GM18502 (cell line): ENCODE results near the gene GEMIN8.
A peak's percentile ranks its signal among the peaks of the same experiment; 100 is the strongest.

Experiments
- ATAC-seq: cut with Tn5 transposase; IDR thresholded peaks from one replicate; pipeline ENCODE4 v1.9.1; 2021; ENCODE audit warnings: mild to moderate bottlenecking; ENCODE audit not compliant: unreplicated experiment, poor library complexity

GEMIN8 gene, protein sequence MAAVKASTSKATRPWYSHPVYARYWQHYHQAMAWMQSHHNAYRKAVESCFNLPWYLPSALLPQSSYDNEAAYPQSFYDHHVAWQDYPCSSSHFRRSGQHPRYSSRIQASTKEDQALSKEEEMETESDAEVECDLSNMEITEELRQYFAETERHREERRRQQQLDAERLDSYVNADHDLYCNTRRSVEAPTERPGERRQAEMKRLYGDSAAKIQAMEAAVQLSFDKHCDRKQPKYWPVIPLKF

DNA sequence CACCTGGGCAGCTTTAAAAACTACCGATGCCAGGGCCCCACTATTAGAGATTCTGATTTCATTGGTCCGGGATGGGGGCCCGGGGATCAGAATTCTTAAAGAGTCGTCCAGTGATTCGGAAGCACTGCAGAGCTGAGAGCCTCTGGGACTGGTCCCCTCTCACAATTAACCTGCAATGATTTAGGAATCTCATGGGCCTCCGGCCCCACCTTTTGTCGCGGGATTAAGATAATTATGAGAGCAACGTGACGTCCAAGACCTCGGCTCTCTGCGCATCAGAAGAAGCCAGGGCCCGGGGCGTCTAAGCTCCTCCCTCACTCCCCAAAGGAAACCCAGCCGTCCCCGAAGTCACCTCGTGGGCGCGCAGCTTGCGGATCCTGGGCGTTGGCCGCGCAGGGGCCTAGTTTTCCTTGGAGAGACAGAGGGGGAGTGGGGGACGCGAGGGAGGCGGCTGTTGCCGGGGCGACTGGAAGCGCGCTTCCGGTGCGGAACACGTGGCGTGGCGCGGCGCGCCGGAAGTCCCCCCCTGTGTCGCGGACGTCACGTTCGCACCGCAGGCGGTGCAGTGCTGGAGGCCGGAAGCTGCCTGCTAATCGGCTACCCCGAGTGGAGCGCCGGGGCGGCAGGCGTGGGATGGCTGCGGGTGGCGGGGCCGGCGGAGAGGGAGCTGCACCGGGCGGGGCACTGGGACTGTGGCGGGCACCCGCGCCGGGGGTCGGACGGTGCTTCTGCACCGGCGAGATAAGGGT, at the start of gene GEMIN8:
TSS of gene GEMIN8 (minus strand) at position 468 of the 749 bp plus-strand sequence. CDS start 8,414 bp downstream, outside the sequence.
- peak; percentile 89 for ATAC-seq

DNA sequence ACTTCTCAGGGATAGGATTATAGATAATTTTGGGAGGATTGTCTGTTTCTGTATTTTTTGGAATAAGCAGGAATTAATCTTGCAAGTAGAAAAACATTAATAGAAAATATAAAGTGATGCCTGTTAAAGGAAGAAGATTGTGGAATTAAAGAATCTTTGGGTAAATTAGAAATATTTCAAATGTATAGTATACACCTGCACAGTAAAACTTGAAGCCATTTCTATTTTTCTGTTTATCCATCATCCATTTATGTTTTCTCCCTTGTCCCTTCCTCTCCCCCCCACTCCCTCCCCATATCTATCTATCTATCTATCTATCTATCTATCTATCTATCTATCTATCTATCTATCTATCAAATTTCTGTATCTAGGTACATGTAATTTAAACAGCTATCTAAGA, 46.9 kb upstream of the GEMIN8 start:
- ATAC-seq = no peak

DNA sequence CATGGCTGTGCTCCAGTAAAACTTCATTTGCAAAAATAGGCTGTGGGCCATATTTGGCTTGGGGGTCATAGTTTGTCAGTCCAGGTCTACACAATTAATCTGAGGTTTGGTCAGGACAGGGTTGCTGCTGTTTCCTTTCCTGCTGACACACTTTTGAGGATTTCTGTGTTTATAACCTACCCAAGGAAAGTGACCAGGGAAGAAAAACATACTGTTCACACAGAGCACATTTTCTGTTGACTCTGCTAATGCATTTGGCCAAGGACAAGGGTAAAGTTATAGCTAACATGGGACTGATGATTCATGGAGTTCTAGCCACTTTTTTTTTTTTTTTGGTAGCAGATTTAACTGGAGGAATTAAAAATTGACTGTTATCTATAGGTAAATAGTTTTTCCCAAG, 43.9 kb upstream of the GEMIN8 start:
- ATAC-seq = no peak

DNA sequence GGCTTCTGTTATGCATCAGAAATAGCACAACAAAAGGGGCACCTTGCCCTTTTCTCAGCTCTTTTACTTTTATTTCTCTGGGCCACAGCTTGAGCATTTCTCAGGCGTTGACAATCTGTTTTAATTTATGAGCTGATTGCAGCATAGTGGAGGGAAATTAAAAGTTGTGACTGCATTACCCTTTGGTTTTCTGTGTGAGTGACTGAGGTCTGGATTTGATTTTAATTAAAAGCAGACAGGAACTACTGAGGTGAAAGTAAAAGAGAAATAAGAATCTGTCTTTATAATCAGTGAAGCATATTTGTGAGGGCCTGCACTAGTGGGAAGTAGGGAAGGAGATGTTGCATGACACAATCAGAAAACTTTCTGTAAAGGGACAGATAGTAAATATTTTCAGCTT, 43.4 kb upstream of the GEMIN8 start:
- ATAC-seq = no peak

DNA sequence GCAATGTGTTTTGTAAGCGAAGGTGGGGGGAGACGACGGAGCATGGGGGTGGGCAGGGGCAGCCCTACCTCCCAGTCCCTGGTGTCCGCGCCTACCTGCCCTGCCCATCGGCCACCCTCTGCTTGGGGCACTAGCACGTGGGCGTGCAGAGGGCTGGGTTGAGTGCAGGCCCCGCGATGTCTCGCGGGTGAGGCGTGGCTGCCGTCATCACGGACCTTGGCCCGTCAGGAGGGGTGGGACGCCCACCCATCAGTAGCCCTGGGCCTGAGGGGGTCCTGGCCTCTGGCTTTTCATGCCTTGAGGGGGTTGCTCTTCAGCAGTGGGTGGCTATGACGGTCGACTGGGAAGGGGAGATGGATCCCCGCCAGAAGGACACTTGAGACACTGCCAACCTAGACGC, 36.1 kb upstream of the GEMIN8 start:
- ATAC-seq = no peak

DNA sequence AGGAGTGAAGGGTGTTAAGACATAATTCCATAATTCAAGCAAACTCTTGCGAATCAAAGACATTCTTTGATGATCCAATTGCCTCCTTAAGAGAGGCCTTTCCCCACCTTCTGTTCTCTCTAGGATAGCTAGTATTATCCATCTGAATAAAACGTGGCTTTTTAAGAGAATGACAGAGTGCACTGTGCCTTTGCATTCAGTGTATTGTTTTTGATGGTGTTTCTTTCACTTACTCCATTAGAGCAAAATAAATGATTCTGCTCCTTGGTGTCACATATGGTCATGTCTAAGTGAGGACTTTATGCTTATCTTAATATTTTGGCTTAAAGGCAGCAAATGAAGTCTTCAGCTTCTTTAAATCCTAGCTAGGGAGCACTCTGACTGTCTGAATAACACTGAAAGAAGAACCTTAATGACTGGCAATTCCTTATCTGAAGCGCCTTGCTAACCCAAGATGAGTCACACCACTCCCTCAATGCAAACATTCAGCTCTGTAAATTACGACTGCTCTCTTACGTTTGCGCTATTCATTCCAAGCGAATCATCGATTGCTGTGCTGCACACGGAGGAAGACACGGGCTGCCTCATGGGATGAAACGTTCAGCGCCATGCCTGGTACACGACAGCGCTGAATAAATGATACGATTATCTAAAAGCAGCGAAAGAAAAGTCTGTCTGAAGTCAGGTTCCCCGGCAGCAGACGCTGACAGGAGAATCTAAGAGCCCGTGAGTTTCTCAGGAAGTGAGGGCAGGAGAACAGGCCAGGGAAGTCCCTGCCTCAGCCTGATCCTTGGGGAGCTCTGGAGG, 35.1 kb upstream of the GEMIN8 start:
- no peak for ATAC-seq

DNA sequence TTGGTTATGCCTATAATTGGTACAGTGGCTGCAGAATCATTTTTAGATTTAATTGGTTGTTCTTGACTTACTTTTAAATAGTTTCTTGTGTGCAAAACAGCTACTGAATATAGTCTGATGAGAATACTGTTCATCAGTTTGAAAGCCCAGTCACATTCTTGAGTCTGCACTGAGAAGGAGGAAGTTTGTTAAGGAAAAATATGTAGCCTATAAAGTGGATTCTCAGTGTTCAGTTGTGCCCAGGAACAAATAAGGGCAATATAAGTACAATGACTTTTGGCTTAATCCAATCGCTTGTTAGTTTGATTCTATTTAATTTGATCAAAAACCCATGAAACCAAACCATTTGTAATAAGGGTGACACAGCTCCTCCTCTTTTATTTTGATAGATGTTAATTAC, 32.8 kb upstream of the GEMIN8 start:
- no peak for ATAC-seq

DNA sequence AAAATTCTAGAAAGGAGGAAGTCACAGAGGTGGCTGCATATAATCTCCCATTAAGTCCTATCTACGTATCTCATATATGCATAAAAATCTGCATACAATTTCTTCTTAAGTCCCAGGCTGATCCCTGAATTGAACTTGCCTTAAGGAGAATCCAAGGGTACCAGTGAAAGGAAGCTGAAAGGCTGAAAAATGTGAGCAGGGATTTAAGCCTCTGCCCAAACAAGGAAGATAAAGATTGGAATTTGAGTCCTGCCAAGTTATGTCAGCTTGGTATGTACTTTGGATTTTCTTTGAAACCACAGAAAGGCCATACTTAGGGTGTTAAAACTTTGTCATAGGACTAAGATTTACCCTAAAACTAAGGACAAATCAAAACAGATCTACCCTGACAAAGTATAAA, 26.5 kb upstream of the GEMIN8 start:
- no peak for ATAC-seq

DNA sequence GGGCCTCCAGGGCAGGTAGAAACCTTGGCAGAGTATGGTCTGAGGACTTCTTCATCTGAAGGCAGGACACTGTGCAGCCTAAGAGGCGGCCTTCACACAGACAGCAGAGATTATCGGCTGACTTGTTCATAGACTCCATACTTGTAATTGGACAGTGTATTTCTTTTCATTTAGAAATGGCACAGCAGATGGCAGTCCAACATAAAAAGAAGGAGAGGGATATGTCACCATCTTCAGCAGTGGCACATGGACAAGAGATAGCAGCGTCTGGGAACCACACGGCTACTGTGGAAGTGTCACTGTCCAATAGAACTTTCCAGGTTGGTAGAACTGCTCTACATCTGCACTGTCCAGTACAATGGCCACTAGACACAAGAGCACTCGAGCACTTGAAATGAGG, 21.7 kb upstream of the GEMIN8 start:
- ATAC-seq = no peak

DNA sequence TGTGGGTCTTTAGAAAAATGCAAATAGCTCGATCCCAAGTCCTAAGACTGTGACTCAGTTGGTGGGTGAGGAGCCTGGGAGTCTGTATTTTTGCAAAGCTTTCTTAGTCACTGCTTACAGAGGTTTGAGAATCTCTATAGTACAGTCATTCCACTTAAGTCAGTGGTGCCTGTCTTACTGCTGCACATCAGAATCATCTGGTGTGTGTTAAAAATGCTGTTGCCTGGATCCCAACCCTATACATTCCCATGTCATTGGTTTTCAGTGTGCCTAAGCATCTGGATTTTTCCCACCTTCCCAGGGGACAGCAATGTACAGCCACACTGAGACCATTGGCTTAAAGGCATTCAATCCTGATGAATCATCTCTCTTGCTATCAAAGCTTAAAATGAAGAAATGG, 21.0 kb upstream of the GEMIN8 start:
- no peak for ATAC-seq

DNA sequence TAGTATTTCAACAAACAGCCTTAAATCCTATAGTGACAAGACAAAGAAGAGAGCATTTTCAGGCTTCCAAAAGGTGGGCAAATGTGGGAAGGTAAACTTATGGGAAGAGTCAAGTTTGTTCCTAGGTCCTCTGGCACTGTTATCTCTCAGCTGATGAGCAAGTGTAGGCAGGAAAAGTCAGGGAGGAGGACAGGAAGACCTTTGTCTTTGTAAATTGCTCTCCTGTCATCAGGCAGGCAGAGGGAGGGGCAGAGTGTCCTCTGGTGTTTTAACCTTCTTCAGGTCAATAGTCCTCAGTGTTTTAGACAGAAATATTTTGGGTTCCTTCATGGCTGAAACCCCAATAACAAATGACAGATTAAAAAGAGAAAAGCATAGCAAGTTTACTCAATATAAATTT, 13.5 kb upstream of the GEMIN8 start:
- no peak for ATAC-seq

DNA sequence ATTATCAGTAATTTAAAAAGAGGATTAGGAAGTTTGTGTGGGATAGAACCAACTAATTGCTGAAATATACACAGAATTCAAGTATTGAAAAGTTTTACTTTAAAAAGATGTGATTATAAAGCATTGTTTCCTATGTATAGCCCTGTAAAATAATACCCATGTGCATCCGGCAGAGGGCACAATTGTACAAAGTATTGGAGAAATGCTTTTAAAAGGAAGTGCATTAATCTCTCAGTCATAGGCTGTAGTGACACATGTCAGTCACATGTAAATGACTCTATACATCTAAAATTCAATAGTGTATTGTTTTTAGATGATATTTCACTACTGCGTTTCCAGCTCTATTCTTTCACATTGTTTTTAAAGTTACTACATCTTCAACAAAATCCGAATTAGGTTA, 9.7 kb upstream of the GEMIN8 start:
- ATAC-seq = peak; percentile 96

DNA sequence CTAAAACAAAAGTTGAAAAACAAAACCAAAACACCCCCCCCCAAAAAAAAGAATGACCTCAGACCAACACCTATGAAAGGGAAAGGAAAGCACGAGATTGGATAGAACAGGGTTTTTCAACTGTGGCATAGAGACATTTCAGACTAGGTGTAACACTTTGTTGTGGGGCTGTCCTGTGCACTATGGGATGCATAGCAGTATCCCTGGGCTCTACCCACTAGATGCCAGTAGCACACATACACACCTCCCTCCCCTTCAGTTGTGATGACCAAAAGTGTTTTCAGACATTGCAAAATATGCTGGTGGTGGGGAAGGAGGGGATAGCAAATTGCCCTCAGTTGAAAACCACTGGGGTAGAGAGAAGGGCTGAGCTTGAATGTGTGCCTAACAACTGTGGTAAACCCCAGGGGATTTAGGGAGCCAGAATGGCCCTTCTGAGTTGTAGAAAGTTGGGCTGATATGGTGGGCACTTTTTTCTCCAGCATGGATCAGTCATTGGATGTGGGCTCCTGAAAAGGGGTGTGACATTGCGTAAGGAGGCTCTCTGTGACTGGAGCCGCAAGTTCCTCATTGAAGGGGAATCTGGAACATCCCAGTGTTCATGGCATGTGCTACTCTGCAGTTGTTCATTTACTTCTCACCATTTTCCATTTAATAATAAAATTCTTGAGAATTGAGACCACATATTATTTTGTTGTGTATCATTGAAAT, 8.8 kb upstream of the GEMIN8 start:
- no peak for ATAC-seq

DNA sequence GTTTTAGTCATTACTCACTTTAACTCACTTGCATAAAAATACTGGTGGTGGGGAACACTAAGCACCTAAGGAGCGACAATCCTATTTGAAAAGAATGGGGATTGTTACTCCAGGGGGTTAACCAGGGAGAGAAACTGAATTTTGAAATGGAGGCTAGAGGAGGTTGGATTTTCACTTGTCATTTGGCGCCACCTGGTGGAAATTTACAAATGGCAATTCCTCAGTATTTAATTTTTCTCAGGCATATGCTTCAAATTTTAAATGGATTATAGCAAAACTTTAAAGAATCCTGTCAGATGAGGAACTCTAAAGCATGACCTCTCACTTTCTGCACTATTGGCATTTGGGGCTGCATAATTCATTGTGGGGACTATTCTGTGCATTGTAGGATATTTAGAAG, 2.7 kb upstream of the GEMIN8 start:
- no peak for ATAC-seq

DNA sequence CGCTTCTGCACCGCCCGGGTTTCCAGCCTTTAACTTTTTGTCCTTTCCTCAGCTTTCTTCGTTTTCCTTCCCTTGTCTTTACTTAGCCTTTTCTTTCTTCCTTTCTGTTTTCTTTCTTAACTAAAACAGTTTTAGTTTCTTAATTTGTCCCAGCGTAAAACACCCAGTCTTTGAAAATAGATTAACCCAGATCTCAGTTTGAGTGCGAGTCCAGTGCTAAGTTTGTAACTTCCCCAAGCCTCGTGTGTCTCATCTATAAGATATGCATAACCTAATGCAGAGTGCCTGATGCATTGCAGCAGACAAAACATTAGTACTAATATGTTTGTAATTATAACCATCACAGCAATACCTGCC, 460 bp upstream of the GEMIN8 start:
- no peak for ATAC-seq

DNA sequence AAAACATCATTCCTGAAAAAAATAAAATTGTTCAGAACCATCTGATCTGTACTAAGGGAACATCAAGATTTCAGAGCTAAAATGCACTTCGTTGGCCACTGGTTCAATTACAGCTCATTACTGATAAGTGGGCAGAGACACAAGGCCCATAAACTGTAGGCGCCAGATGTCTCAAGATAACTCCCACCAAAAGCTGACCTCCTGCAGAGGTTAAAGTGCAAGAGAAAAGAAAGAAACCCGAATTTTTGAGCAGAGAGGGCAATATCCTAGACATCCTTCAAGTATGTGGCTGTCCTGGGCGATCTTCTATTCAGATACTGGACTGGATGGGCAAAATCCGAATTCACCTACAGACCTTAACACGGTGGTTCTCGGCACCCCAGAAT, 660 bp downstream of the GEMIN8 start:
- no peak for ATAC-seq

DNA sequence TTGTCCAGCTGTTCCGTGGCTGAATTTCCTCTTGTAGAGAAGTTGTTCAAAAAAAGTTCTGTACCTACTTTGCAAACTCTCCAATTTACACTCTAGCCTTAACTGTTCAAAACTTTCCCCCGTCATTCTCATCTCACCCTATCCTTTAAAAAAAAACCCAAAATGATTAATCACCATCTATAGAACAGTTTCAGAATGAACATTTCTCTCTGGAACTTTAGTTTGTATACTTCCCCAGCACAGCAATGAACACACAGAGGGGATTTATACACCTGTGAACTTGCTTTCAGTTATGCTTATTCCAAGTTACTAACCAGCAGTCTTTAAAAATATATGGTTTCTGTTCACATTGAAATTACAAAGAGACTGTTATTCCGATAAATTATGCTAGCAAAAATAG, 1.2 kb downstream of the GEMIN8 start:
- no peak for ATAC-seq

DNA sequence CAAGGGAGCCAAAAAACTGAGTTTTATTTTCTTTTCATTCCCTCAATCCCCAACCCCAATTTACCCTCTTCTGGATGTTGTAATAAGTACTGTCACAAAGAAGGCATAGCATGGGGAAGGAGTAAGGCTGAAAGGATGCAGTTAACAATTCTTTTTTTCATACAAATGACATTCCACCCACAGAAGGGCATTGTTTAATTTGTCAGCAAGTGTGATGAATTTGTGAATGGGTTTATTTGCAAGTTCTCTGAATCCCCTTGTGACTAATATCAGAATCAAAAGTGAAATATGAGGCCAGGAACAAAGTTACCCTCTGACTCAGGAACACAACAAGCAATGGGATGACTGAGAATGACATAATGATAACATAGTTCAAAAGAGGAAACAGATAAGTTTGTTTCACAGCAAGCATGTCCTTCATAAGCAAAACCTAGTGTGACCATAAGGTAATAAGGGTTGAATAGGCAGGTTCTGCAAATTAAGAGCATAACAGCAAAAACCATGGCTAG, 2.1 kb downstream of the GEMIN8 start:
- peak; percentile 41 for ATAC-seq

DNA sequence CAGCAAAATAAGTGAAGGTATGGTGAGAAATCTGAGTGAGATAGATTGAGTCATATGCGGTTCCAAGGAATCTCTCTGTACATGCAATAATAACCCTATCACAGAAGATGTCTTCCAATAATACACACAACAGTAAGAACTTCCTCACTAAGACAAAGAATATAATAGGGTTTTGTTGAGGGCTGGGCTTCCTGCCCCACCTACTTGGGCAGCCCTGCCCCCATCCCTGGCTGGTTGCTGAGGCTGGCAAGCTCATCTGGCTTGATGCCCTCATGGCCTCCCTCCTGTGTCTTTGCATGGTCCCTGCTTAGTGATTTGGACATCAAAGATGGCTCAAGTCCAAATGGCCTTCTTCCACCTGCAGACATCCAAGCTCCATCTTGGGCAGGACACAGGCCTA, 2.7 kb downstream of the GEMIN8 start:
- no peak for ATAC-seq

DNA sequence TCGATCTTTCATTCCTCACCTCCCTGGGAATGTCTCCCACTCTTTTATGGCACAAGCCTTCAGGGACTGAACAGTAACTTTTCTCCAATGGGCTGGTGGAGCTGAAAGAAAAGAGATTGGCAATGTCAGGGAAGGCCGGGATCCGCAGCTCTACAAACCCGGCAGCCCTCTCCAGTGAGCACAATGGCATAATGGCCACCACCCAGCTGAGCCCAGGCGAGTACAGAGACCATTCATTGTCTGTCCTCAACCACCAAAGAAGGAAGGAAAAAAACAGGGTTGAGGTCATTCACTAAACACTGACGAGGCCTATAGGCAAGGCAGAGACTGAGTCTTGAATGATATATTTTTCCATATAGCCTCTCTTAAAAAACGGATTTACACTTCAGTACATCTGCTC, 3.6 kb downstream of the GEMIN8 start:
- no peak for ATAC-seq

DNA sequence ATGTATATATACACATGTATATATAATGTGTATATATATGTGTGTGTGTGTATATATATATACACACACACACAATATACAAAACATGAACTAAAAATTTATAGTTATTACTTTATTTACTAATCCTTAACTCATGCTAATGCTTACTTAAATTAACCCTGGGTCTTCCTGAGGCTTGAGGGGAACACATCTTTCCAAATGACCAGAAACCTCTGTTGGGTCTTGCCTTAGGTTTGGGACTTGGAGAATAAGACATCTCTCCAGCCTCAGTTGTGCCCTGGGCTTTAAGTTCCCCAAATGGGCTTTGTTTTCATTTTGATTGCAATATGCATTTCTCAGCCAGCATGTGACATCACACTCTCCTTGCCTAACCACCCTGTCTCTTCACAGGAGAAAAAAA, 7.7 kb downstream of the GEMIN8 start:
- ATAC-seq = no peak
